ENCODE results near the gene SH2D2A. TPM values are rescaled to one million over a fixed set of nuclear protein-coding genes. Genes with fewer than 3 reads are reported as not detected.
A peak's percentile ranks its signal among the peaks of the same experiment; 100 is the strongest.

SH2D2A gene
- total RNA-seq, 2 experiments from 2014 or later, result 280 to 294 TPM

DNA sequence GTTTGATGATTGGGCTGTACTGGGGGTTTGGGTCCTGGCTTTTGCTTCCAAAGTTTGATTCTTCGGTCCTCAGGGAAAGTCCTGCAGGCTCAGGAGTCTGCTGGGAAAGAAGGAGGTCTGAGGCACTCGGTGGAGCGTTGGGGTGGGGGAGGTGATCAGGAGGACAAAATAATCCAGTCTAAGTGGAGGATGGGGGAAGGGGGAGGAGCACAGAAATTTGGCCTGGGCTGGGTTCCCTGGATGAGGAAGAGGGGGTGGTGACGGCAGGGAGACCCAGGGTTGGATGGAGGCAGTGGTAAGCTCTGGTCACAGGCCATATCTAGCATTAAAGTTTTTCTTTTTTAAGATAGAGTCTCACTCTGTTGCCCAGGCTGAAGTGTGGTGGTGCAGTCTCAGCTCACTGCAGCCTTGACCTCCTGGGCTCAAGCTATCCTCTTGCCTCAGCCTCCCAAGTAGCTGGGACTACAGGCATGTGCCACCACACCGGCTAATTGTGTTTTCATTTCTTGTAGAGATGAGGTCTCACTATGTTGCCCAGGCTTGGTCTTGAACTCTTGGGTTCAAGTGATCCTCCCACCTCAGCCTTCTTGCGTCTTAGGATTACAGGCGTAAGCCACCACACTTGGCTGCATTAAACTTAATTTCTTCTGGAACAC lies 6.8 kb downstream of the SH2D2A start:
- POLR2A ChIA-PET, result interaction anchor here (0.9 to 2.5 kb wide), 6 partner anchors 9 to 52 kb away, joined by 4 to 8 read pairs (median 5); partner anchors contain the start of gene NTRK1

GRCh38 chr1:156809281-156809680 lies 7.4 kb downstream of the SH2D2A start:
- Mint-ChIP-seq H3K36me3 (peaks cover 84% of the 10 kb centered on the region), H3K9me3 (no peaks in the 10 kb centered on the region), H3K4me3 (peak overlapping the region; percentile 0), H3K4me1 (ENCODE audit: low read depth) (peaks cover 70% of the 10 kb centered on the region), H3K27ac (peak overlapping the region; percentile 90), H3K27me3 (no peaks in the 10 kb centered on the region)
- POLR2A ChIA-PET, result interaction anchor here (1.0 to 2.5 kb wide), 4 partner anchors 8 to 53 kb away, joined by 3 to 8 read pairs (median 6); partner anchors contain the start of gene NTRK1
- CTCF ChIA-PET, result interaction anchor here (1.3 to 8.6 kb wide), 4 partner anchors 51 to 83 kb away, joined by 3 to 80 read pairs (median 24); partner anchors contain the start of genes INSRR and NTRK1
- DNase-seq, result no peak
- intact Hi-C loops (cut with micrococcal nuclease), result no loop called here

More for the DNA sequence above, 6.8 kb downstream of the SH2D2A start:
- CTCF ChIA-PET, result interaction anchor here (1.0 to 8.6 kb wide), 4 partner anchors 37 to 84 kb away, joined by 3 to 80 read pairs (median 5); partner anchors contain the start of genes INSRR and NTRK1
- H3K27me3 Mint-ChIP-seq, result no peaks in the 10 kb centered on the region
- intact Hi-C loops (cut with micrococcal nuclease), result no loop called here
- peaks cover 89% of the 10 kb centered on the region for H3K36me3 Mint-ChIP-seq
- H3K4me3 Mint-ChIP-seq, result no peak overlapping the region
- peak overlapping the region; percentile 52 for H3K27ac Mint-ChIP-seq
- H3K4me1 Mint-ChIP-seq (ENCODE audit: low read depth), result peaks cover 73% of the 10 kb centered on the region
- H3K9me3 Mint-ChIP-seq, result no peaks in the 10 kb centered on the region
- no peak for DNase-seq

DNA sequence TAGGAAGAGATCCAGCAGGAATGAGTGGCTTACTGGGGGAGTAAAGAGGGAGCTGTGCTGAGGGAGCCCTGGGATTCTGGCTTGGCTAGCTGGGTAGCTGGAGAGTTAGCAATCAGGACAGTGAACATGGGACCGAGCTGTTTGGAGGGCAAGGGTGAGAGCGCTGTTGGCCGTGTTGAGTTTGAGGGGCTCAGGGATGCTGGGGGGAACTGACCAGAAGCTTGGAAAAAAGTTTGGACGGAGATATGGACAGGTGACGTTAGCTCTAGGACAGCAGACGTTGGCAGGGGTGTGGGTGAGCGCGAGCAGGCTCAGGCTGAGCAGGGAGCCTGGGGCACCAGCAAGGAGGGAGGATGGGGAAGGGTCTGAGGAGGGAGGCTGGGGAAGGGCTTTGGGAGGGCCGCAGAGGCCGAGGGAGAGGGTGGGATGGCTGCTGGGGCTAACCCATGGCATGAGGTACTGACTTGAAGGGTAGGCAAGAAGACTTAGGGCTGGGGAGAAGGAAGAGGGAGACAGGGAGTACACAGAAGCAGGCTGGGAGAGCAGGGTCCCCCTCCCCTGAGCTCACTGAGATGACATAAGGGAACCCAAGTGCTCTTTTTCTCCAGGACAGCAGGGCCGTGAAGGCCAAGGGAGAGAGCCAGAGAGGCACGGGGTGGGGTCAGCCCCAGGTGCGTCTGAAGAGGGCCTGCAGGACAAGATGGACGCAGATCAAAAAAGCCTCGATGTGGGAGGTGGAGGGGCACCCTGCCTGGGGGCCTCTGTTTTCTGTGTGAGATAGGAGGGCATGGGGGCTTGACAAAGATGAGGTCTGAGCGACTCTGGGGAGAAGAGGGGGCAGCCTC lies 8.2 kb downstream of the SH2D2A start:
- Mint-ChIP-seq H3K4me1 (ENCODE audit: low read depth) (peaks cover 68% of the 10 kb centered on the region), H3K27me3 (no peaks in the 10 kb centered on the region), H3K9me3 (no peaks in the 10 kb centered on the region), H3K36me3 (peaks cover 75% of the 10 kb centered on the region), H3K4me3 (no peak overlapping the region), H3K27ac (peak overlapping the region; percentile 90)
- no peak for DNase-seq
- intact Hi-C loops (cut with micrococcal nuclease), result no loop called here
- ChIA-PET CTCF (interaction anchor here (0.6 to 4.6 kb wide), 9 partner anchors 11 to 124 kb away, joined by 3 to 41 read pairs (median 4); partner anchors contain the start of genes INSRR and NTRK1), POLR2A (interaction anchor here (0.6 to 2.9 kb wide), 11 partner anchors 8 to 54 kb away, joined by 3 to 17 read pairs (median 4); partner anchors contain the start of genes NTRK1 and SH2D2A)

DNA sequence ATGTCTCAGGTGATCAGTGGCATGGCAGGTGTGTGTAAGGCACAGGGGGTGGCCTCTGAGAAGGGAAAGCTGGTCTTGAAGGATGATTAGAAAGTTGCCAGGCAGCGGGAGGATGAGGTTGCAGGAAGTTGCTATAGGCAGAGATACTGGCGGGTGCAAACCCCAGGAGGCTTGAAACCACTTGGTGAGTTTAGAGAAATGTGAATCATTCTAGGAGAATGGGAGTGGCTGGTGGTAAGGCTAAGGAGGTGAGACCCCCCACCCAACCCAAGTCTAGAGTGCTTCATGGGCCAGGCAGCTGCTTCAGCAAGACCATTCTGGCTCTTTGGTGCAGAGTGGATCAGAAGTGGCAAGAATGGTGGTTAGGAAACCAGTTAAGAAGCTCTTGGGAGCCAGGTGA lies 9.0 kb downstream of the SH2D2A start:
- CTCF ChIA-PET, result interaction anchor here (0.8 to 4.6 kb wide), 8 partner anchors 9 to 123 kb away, joined by 3 to 41 read pairs (median 4); partner anchors contain the start of genes INSRR and NTRK1
- peaks cover 62% of the 10 kb centered on the region for H3K4me1 Mint-ChIP-seq (ENCODE audit: low read depth)
- peak; percentile 73 for DNase-seq

DNA sequence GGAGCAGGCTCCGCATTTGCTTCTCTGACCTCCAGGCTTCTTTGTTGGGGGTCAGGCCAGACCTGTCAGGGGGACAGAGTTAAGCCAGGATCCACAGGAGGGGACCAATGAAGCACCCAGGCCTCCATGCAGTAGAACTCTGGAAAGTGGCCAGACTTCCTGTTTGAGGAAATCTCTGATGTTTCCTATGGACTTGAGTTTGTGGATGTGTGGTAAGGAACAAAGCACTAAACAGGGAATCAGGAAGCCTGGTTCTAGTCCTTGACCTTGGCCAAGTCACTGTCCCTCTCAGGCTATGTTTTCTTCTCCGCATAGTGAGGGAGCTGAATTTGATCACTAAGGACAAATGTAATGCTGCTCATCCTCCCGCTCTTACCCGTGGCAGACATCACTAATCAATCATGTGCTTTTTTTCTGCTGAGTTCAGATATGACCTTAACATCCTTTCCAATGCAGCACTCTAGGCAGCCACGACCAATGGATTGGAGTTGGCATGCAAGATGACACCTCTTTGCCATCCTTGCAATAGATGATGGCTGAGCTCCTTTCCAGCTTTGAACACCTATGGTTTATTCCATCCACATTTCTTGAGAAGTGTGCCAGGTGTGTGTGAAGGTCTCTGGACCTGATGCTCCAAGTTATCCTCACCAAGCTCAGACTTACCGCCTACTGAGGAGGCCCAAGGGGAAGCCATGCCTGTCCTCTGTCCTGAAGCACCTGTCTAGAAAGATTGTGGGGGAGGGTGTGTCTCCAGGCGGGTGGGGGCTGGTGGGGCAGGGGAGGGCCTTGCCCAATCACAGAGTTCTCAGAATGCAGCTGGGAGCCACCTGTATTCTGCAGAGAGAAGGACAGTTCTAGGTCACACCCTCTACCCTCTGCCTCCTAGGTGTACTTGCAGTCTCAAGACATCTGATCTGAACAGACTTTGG lies 9.9 kb downstream of the SH2D2A start:
- no peak for DNase-seq
- no peak overlapping the region for H3K4me3 Mint-ChIP-seq
- POLR2A ChIA-PET, result interaction anchor here (1.2 to 2.9 kb wide), 6 partner anchors 9 to 56 kb away, joined by 3 to 17 read pairs (median 5); partner anchors contain the start of gene SH2D2A
- H3K36me3 Mint-ChIP-seq, result peaks cover 59% of the 10 kb centered on the region
- peak overlapping the region; percentile 90 for H3K27ac Mint-ChIP-seq
- peaks cover 62% of the 10 kb centered on the region for H3K4me1 Mint-ChIP-seq (ENCODE audit: low read depth)
- CTCF ChIA-PET, result interaction anchor here (0.7 to 4.6 kb wide), 6 partner anchors 8 to 117 kb away, joined by 3 to 41 read pairs (median 5); partner anchors contain the start of genes INSRR and NTRK1
- intact Hi-C loops (cut with micrococcal nuclease), result loop anchor here (1.0 kb wide), 1 partner anchor 10 kb away; the partner anchor contains the start of gene SH2D2A
- no peaks in the 10 kb centered on the region for H3K27me3 Mint-ChIP-seq
- no peaks in the 10 kb centered on the region for H3K9me3 Mint-ChIP-seq

More for the DNA sequence above, 9.0 kb downstream of the SH2D2A start:
- Mint-ChIP-seq H3K9me3 (no peaks in the 10 kb centered on the region), H3K36me3 (peaks cover 67% of the 10 kb centered on the region), H3K27ac (peak overlapping the region; percentile 90), H3K4me3 (no peak overlapping the region), H3K27me3 (no peaks in the 10 kb centered on the region)
- POLR2A ChIA-PET, result interaction anchor here (0.6 to 2.9 kb wide), 10 partner anchors 9 to 55 kb away, joined by 3 to 17 read pairs (median 4); partner anchors contain the start of genes NTRK1 and SH2D2A
- intact Hi-C loops (cut with micrococcal nuclease), result loop anchor here (1.0 kb wide), 1 partner anchor 9 kb away; the partner anchor contains the start of gene SH2D2A

DNA sequence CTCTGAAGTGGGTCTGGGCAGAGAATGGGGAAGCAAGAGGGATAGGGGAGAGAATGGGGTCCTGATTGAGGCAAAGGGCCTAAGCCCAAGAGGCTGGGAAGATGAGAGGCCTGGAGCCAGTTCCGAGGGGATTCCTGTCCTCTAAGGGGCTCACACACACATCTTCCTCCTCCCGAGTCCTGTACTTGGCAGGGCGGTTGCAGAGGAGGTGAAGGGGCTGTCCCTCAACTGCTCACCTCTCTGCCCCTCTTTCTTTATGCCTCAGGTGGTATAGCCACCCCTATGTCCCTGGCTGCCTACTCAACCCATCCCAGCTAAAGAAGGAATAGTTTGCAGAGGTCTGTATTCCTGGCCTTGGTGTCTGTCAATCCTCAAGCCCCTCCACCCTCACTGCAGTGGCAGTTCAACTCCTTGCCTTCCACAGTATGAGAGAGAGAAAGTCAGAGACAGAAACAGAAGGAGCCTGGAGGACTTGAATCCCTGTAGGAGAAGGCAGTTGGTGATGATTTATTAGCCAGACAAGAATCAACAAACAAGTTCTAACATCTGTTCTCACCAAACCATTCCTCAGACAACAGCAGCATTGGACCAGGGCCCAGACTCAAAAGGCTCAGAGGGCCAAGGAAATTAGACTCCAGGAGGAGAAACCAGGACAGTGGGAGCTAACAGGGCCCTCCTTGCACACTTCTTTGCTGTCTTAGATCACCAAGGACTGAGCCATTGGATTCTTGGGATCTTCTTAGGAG lies 10.7 kb downstream of the SH2D2A start:
- Mint-ChIP-seq H3K4me3 (no peak overlapping the region), H3K9me3 (no peaks in the 10 kb centered on the region), H3K4me1 (ENCODE audit: low read depth) (peaks cover 62% of the 10 kb centered on the region), H3K27me3 (no peaks in the 10 kb centered on the region), H3K36me3 (peaks cover 50% of the 10 kb centered on the region), H3K27ac (peak overlapping the region; percentile 90)
- ChIA-PET POLR2A (interaction anchor here (1.1 to 2.9 kb wide), 5 partner anchors 8 to 54 kb away, joined by 3 to 17 read pairs (median 5); no protein-coding TSS in a partner anchor), CTCF (interaction anchor here (1.1 to 4.6 kb wide), 4 partner anchors 9 to 116 kb away, joined by 3 to 41 read pairs (median 6); partner anchors contain the start of genes INSRR and NTRK1)
- intact Hi-C loops (cut with micrococcal nuclease), result no loop called here
- DNase-seq, result no peak

GRCh38 chr1:156804572-156805243 lies 11.9 kb downstream of the SH2D2A start:
- CTCF ChIA-PET, result interaction anchor here (0.8 to 4.6 kb wide), 4 partner anchors 12 to 115 kb away, joined by 3 to 41 read pairs (median 6); partner anchors contain the start of genes INSRR, NTRK1 and SH2D2A
- POLR2A ChIA-PET, result interaction anchor here (0.6 to 1.4 kb wide), 6 partner anchors 10 to 77 kb away, joined by 3 to 5 read pairs (median 4); partner anchors contain the start of gene METTL25B
- intact Hi-C loops (cut with micrococcal nuclease), result no loop called here
- Mint-ChIP-seq H3K27me3 (no peaks in the 10 kb centered on the region), H3K36me3 (peaks cover 48% of the 10 kb centered on the region), H3K4me1 (ENCODE audit: low read depth) (peaks cover 59% of the 10 kb centered on the region), H3K9me3 (no peaks in the 10 kb centered on the region), H3K4me3 (no peak overlapping the region), H3K27ac (peak overlapping the region; percentile 68)
- DNase-seq, result no peak

- peaks cover 44% of the 10 kb centered on the region for H3K36me3 Mint-ChIP-seq
- no peak overlapping the region for H3K4me3 Mint-ChIP-seq
- intact Hi-C loops (cut with micrococcal nuclease), result no loop called here
- CTCF ChIA-PET, result interaction anchor here (1.8 to 10.4 kb wide), 2 partner anchors 35 to 55 kb away, joined by 8 to 252 read pairs; partner anchors contain the start of genes INSRR and NTRK1
- DNase-seq, result no peak
- H3K4me1 Mint-ChIP-seq (ENCODE audit: low read depth), result peaks cover 54% of the 10 kb centered on the region
- no peaks in the 10 kb centered on the region for H3K9me3 Mint-ChIP-seq
- peak overlapping the region; percentile 68 for H3K27ac Mint-ChIP-seq
- no peaks in the 10 kb centered on the region for H3K27me3 Mint-ChIP-seq
- POLR2A ChIA-PET, result interaction anchor here (1.3 kb wide), 1 partner anchor 20 kb away, joined by 3 read pairs; no protein-coding TSS in a partner anchor
Measured at GRCh38 chr1:156804026-156804425, 12.6 kb downstream of the SH2D2A start.

- Mint-ChIP-seq H3K36me3 (peaks cover 39% of the 10 kb centered on the region), H3K27ac (peak overlapping the region; percentile 68), H3K27me3 (no peaks in the 10 kb centered on the region), H3K9me3 (no peaks in the 10 kb centered on the region), H3K4me1 (ENCODE audit: low read depth) (peaks cover 46% of the 10 kb centered on the region), H3K4me3 (no peak overlapping the region)
- peak; percentile 36 for DNase-seq
- intact Hi-C loops (cut with micrococcal nuclease), result no loop called here
- ChIA-PET CTCF (interaction anchor here (1.2 to 10.4 kb wide), 5 partner anchors 36 to 113 kb away, joined by 4 to 252 read pairs (median 8); partner anchors contain the start of genes INSRR, NTRK1 and PEAR1), POLR2A (interaction anchor here (0.6 to 3.7 kb wide), 5 partner anchors 9 to 119 kb away, joined by 3 to 29 read pairs (median 4); partner anchors contain the start of genes NTRK1 and SH2D2A)
Measured at GRCh38 chr1:156803086-156803851, 13.4 kb downstream of the SH2D2A start.

All from activated CD4-positive, alpha-beta memory T cell treated with anti-CD3 and anti-CD28 coated beads for 36 hours (primary cell).